ENCODE results near the gene KAT2B. TPM values are rescaled to one million over a fixed set of nuclear protein-coding genes. Genes with fewer than 3 reads are reported as not detected.

KAT2B gene
- total and polyA plus RNA-seq, 2 of the 13 experiments (the other 11 are each of a cell fraction or from before 2014, with no cell fraction given) = 0.97 to 1.7 TPM

- in situ Hi-C loops (cut with HindIII; ENCODE audit: extremely low pct_ligation_motif_present, low pct_unique_long_range_greater_than_20kb) = no loop called here
- H4K20me1 ChIP-seq (ENCODE audit: insufficient read depth, low read length) = no peaks in the 10 kb centered on the region
- H3K4me3 ChIP-seq (replicated peaks in 1 of 3; ENCODE audit: insufficient read depth in 1 of 3, low read depth in 2 of 3, low read length in 3 of 3) = no peak overlapping the region
- DNase-seq (ENCODE audit: low spot score) (no peak), FAIRE-seq (no peak), ATAC-seq (no peak)
- ChIA-PET POLR2A (no interaction called here), CTCF (ENCODE audit: low intra/inter-chr PET ratio, low total read pairs) (no interaction called here)
- BruUV-seq (replicated peaks) = no TSS peak
- no peaks in the 10 kb centered on the region for H3K79me2 ChIP-seq (ENCODE audit: insufficient read depth, low read length)
- H3K9ac ChIP-seq (ENCODE audit: insufficient read depth, low read depth, low read length) = no peak overlapping the region
- H3K9me3 ChIP-seq (ENCODE audit: low read length) = no peaks in the 10 kb centered on the region
- no peaks in the 10 kb centered on the region for H3K36me3 ChIP-seq (replicated peaks in 1 of 2; ENCODE audit: control insufficient read depth in 1 of 2, insufficient read depth in 2 of 2, low read length in 2 of 2)
- intact Hi-C loops (cut with micrococcal nuclease; ENCODE audit: unreplicated experiment) = loop anchor here (5.0 kb wide), 1 partner anchor 83 kb away; the partner anchor contains the start of gene KAT2B
- no peak overlapping the region for H3K4me2 ChIP-seq (ENCODE audit: low read depth, low read length)
- 85% methylated on average over 4 of the region's 4 CpGs for WGBS (ENCODE audit: low lambda C conversion rate)
- no peaks in the 10 kb centered on the region for H3K4me1 ChIP-seq (ENCODE audit: insufficient read depth, low read length)
- H2AFZ ChIP-seq (ENCODE audit: low read length) = no peak overlapping the region
- H3K27me3 ChIP-seq (ENCODE audit: control insufficient read depth in 1 of 2, insufficient read depth in 2 of 2, low read length in 2 of 2) = no peaks in the 10 kb centered on the region; a peak in 1 of 5 replicates
- TF ChIP-seq ZNF549 (CRISPR knock-in tag; IDR thresholded peaks at IDR 0.05) (no peak), ZNF337 (CRISPR knock-in tag; IDR thresholded peaks at IDR 0.05; ENCODE audit: borderline replicate concordance, low read depth) (no peak), ZBTB2 (CRISPR knock-in tag; IDR thresholded peaks at IDR 0.05; ENCODE audit: low read depth) (no peak), ZNF33A (CRISPR knock-in tag; IDR thresholded peaks at IDR 0.05; ENCODE audit: borderline replicate concordance) (no peak), SOX5 (CRISPR knock-in tag; IDR thresholded peaks at IDR 0.05; ENCODE audit: borderline replicate concordance) (no peak), CEBPG (CRISPR knock-in tag; IDR thresholded peaks at IDR 0.05) (no peak), KDM6A (CRISPR knock-in tag; IDR thresholded peaks at IDR 0.05; ENCODE audit: low read depth) (no peak), FOXJ3 (CRISPR knock-in tag; IDR thresholded peaks at IDR 0.05; ENCODE audit: borderline replicate concordance) (no peak), POLR2AphosphoS2 (IDR thresholded peaks at IDR 0.05; ENCODE audit: low read depth, low read length) (no peak), ZNF768 (CRISPR knock-in tag; IDR thresholded peaks at IDR 0.05) (no peak), SP2 (CRISPR knock-in tag; IDR thresholded peaks at IDR 0.05) (no peak), ZBTB38 (CRISPR knock-in tag; IDR thresholded peaks at IDR 0.05) (no peak), GMEB1 (CRISPR knock-in tag; IDR thresholded peaks at IDR 0.05; ENCODE audit: borderline replicate concordance) (no peak), SMARCE1 (IDR thresholded peaks at IDR 0.05; ENCODE audit: borderline replicate concordance) (no peak), AHDC1 (CRISPR knock-in tag; IDR thresholded peaks at IDR 0.05; ENCODE audit: borderline replicate concordance) (no peak)
- H3K27ac ChIP-seq (ENCODE audit: extremely low read length, insufficient read depth, low read length) = no peak overlapping the region
Observed at GRCh38 chr3:20125289-20125688, 85.0 kb downstream of the KAT2B start.
